GM19043 (cell line): ENCODE results near the gene RNF130.
"Not testable (repeated sequence)": the region's sequence is repeated elsewhere in the genome, so short reads cannot be mapped to it uniquely, and the experiment has no call there.

Source experiments
- ATAC-seq: cut with Tn5 transposase; IDR thresholded peaks from one replicate; pipeline ENCODE4 v1.9.1; 2021; ENCODE audit warnings: low read depth; ENCODE audit not compliant: unreplicated experiment

Gene RNF130

DNA sequence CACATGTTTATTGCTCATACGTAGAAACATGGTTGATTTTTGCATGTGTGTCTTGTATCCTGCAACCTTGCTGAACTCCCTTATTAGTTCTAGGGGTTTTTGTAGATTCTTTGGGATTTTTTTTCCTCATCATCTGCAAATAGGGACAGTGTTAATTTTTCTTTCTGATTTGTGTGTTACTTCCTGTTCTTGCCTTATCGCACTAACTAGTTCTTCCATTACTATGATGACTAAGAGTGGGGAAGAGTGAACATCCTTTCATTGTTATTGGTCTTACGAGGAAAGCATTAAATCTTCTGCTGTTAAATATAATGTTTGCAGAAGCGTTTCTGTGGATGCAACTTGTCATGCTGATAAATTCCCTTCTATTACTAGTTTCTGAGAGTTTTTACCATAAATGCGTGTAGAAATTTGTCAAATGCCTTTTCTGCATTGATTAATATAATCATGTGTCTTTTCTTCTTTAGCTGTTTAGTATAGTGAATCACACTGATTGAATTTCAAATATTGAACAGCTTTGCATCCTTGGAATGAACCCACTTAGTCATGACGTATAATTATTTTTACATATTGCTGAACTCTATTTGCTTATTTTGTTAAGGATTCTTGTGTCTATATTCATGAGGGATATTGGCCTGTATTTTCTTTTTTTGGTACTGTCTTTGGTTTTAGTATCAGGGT, 32.1 kb upstream of the RNF130 start:
- ATAC-seq: no peak

DNA sequence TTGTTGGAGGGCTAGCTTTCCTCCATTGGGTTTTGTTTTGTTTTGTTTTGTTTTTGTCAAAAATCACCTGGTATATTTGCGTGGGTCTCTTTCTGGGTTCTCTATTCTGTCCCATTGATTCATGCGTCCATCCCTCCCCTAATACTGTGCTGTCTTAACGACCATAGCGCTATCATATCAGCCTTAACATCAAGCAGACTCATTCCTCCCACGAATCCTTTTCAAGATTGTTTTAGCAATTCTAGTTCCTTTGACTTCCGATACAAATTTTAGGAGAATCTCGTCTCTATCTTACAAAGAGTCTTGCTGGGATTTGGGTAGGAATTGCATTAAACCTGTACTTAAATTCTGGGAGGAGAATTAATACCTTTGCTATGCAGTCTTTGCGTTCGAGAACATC, 31.1 kb upstream of the RNF130 start:
- no peak for ATAC-seq

DNA sequence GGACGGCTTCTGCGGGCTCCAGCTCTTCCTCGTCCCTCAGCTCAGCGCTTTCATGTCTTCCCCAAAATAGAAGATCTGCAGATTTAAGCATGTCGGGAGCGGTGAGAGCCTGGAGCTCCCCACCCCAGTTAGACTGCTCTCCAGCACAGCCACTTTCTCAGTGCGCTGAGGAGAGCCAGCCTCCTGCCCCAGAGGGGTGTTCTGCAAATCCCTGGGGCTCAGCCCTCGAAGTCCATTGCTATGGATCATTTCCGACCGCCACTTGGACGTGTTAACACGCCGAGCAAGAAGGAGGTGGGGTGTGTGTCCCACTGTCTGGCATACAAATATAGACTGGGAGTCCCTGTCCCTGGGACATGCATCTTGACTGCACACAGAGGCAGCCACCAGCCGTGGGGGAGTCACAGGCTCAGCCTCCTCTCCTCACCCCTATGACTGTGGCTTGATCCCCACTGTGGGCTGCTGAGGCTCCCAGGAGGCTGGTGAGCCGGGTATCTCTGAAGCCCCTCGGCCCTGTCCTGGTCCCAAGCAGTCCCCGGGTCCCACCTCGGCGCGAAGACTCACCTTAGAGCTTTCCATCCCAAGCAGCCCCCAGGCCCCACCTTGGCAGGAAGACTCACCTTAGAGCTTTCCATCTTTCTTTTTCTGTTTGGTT, 30.0 kb upstream of the RNF130 start:
- no peak for ATAC-seq

DNA sequence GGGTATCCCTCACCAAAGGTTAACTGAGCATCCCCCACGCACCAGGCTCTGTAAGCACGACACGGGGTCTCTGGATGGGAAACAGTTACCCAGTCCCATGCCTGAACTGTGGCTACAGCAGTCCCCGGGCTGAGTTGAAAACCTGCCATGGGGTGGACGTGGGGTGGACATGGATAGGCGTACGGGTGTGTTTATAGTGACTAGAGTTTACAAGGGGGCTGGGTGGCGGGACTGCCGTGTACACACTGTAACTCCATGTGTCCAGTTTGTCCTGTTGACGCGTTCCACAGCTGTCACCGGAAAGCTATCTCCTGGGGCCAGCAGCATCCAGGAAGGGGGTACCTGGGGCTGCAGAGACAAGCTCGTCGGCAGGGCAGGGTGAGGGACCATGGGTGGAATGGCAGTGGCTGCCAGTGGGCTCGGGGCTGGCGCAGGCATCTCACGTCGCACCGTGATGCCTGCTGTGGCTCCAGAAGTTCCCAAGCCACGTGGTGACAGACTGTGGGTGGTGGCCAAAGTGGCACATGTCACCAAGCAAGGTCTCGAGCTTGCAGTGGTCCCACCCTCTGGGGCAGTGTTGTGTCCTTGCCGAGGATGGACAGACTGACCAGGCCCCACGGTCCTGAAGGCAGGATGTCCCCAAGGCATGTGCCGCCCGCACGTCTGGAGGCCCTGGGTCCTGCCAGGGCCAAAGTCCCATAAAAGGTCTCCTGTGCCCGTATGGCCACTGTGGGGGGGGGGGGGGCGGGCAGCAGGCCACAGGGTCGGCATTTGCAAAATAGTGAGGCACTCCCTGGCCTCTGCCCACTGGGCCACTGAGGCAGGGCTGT, 29.3 kb upstream of the RNF130 start:
- ATAC-seq: no peak

DNA sequence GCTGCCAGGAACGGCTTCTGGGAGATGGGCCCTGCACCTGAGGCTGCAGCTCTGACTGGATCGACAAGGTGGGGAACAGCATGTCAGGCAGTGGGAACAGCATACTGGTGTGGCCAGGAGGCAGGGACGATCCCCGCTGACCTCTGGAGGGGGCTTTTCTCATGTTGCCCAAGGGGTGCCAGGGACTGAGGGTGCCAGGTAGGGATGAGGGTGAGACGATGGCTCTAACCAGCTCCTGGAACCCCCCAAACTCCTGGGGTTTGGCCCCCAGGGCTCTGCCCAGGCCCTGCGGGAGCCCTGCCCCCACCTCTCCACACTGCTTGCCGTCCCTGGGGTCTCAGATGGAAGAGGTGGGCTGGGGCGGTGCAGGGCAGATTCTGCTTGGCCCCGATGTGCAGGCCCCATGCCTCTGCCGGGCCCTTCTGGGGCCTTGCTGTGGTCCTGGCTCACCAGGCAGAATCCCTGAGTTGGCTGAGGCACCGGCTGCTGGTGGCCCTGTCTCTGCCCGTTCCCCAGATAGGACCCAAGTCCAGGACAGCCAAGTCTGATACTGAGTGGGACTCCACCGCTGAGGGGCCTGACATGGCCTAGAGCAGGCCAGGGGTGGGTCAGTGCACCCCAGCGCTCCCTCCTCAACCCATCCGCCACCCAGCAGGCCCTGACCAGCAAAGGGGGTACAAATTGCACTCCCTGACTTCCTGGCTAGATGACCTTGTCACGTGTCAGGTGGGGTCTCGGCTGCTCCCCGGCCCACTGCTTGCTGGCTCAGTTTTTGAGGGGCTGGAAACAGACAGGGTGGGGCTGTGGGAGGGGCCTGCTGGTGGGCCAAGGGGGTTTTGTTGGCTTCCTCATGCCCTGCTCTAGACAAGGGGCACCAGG, 28.4 kb upstream of the RNF130 start:
- no peak for ATAC-seq

DNA sequence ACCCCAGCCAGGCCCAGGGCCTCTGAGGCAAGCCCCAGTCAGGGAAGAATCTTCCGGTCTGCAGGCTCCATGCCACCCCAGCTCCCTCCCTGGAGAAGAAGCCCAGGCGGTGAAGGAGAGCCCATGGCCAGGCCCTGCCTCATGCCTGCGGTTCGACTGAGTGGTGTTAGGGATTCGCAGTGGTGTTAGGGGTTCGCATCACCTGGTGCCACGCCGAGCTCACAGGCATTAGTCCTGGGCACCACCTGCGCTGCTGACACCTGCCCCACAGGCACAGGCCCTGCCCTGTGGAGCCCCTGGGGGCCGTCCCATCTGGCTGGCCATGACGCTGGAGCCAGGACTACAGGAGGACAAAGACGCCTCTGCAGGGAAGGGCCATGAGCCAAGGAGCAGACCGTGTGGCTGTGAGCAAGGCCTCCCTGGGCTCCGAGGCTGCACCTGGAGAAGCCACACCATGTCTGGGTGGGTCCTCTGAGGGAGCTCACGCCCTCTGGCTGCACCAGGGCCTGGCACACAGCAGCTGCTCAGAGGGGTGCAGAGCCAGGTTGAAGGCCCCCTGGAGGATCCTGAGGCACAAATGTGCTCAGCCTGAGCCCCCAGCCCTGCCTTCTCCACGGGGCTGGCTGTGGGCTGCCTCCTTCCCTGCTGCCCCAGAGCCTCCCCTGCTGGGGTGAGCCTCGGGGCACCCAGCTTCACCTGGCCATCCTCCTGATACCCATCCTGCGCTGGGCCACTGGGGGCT, 27.6 kb upstream of the RNF130 start:
- no peak for ATAC-seq

DNA sequence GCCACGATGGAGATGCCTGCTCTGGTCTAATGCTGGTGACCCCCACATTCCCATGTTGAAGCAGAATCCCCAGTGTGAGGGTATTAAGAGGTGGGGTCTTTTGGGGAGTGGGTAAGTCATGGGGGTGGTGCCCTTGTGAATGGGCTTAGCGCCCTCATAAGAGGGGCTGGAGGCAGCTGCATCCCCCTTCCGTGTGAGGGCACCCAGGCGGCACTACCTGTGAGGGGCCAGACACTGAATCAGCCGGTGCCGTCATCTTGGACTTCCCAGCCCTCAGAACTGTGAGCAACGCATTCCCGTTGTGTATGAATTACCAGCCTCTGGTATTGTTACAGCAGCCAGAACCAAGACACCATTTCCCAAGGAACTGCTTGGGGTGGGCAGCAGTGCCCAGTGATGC, 27.0 kb upstream of the RNF130 start:
- ATAC-seq: no peak

DNA sequence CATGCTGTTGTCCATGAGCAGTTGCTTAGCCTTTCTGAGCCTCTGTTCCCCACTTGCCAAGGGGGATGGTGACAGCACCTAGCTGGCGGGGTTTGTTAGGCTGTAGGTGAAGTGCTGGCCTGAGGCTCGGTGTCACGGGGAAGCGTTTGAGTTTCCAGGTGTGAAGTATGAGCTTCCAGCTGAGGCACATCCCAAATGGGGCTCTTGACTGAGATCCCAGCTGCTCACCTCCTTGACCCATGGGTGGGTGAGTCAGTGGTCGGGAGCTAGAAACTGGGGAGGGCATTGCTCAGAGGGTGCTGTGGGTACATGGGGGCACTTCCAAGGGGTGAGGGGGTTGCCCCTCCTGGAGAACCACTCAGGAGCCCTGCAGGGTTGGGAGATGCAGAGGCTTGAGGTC, 26.4 kb upstream of the RNF130 start:
- ATAC-seq: no peak

DNA sequence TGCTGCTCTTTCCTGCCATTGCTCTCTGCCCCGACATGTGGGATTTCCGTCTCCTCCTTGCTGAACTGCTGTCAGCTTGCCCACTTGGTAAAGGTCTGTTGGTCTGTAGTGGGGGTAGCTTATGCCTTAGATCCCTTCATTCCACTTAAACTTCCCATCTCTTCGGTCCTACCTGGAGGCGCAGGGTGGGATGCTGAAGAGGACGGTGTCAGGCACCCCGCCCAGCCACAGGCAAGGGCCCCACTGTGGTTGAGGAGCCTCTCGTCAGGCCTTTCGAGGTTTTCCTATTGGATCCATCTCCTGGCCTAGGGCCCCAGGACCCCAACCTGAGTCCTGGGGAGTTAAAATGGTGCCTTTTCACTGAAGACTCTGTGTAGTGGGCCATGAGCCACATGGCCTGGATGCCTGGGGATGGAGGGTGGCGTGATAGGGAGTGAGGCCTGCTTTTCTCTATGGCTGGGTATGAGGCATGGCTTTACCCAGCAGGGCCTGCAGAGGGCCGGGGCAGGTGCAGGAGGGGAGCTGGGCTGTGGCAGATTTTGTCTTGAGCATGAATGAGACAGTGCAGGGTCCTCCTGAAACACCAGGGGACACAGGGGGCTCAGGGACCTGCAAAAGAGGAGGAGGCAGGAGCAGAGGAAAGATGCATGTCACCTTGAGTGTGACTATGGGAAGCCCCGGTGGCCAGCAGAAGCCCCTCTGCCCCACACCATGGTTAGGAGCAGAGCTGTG, 25.8 kb upstream of the RNF130 start:
- no peak for ATAC-seq

DNA sequence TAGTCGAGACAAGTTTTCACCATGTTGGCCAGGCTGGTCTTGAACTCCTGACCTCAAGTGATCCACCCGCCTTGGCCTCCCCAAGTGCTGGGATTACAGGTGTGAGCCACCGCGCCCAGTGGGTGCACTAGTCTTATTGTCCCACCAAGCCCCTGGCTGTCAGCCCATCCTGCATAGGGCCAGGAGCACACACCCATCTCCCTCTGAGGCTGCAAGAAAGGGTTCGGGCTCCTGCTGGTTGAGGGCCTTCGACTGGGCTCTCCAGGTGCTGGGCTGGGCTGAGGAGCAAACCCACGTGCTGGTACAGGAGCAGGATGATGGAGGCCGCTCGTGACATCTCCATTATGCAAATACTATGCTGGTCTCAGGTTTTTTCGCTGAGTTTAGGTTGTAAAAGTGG, 25.1 kb upstream of the RNF130 start:
- no peak for ATAC-seq

DNA sequence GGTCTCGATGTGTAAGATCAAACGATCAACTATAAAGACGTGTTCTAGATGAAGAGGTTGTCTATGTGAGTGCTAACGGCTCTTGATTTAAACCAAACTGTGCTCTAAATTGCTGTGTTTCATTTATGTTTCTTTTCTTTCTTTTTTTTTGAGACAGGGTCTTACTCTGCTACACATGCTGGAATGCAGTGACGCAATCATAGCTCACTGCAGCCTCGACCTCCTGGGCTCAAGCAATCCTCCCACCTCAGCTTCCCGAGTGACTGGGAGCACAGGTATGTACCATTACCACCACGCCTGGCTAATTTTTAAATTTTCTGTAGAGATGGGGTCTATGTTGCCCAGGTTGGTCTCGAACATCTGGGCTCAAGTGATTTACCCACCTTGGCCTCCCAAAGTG, 24.0 kb upstream of the RNF130 start:
- ATAC-seq: no peak

DNA sequence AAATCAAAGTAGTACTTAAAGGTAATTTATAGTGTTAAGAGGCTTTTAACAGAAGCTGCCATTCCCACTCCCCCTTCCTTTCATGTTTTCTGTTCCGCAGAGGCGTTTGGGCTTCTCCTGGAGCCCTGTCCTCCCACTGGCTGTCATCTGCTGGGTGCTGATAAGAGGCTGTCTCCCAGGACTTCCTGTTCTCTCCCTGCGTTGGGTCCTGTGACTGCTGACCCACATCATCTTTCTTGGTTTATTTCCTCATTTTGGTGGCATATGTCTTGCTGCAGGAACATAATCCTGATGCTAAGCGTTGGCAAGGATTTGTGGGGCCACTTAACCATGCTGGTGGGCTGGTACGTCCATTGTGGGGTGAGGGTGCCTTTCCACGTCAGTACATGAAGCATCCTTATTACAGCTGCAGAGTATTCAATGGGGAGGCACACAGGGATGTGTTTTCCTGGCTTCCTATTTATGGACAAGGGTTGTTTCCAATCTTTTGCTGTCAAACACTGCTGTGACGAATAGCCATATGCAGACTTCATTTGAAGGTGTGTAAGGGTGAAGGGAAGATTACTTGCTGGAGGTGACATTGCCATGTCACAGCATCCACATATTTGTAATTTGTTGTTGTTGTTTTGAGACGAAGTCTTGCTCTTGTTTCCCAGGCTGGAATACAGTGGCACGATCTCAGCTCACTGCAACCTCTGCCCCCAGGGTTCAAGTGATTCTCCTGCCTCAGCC, 22.3 kb upstream of the RNF130 start:
- no peak for ATAC-seq

DNA sequence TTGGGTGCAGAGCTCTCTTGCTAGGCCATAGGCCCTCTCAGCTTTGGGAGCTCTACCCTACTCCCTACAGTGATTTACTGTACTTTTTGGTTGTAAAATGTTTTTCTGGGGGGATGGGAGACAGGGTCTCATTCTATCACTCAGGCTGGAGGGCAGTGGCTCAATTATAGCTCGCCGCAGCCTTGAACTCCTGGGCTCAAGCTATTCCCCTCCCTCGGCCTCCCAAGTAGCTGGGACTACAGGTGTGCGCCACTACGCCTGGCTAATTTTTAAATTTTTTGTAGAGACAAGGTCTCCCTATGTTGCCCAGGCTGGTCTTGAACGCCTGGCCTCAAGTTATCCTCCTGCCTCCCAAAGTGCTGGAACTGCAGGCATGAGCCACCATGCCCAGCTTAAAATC, 21.7 kb upstream of the RNF130 start:
- no peak for ATAC-seq

DNA sequence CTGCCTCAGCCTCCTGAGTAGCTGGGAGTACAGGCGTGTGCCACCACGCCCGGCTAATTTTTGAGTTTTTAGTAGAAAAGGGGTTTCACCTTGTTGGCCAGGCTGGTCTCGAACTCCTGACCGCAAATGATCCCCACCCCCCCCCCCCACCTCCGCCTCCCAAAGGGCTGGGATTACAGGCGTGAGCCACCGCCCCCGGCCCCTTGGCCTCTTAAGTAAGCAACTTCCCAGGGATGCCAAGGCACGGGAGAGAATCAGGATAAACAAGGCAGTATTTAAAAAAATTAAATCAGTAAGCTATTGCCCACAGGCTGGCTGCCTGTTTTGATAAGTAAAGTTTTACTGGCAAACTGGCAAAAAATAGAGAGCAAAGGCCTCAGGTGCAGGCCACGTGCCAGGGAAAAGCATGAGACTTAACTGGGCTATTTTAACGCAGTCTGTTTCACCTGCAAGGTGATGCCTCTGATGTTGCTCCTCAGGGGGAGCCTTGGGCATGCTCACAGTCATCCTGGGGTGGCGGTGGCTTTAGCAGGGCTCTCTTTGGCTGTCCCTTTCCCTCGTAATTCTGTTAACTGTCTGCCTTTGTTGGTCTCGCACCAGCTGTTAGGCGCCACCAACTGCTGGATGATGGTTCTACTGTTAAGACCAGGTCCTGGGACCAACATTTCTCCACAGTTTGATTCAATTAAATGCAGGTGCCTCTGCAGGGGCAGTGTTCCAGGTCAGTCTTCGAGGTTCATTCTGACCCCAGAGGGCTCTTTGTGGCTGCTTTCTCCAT, 19.4 kb upstream of the RNF130 start:
- no peak for ATAC-seq

DNA sequence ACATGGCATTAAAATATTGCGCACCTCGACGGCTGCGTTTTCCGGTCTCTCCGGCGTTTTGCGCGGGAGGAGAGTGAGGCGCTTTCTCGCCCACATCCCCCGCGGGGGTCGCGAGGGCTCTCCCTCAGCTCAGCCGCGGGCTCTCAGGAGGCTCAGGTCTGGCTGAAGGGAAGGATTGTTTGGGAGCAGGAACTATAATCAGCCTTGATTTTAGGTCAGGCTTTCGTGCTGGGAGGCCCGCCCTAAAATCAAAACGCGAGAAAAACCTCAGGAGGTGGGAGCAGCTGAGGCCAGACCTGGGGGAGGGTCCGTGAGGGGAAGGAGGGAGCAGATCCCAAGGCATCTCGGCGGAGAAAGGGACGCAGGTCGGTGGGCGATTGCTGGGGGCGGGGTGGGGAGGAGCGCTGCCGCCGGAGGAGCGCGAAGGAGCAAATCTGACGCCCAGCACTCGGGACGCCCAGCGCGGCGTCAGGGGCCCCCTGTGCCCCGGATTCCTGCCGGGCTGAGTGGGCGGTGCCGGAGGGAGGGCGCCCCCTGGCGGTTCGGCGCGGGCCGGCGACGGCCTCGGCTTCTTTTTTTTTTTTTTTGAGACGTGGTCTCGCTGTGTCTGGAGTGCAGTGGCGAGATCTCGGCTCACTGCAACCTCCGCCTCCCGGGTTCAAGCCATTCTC, 18.7 kb upstream of the RNF130 start:
- no peak for ATAC-seq

DNA sequence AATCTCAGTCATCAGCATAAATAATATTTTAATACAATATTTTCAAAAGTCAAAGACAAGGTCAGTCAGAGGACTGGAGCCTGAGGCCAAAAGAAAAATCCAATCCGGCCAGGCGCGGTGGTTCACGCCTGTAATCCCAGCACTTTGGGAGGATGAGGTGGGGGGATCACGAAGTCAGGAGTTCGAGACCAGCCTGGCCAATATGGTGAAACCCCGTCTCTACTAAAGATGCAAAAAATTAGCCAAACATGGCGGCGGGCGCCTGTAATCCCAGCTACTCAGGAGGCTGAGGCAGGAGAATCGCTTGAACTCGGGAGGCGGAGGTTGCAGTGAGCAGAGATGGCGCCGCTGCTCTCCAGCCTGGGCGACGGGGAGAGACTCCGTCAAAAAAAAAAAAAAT, 18.1 kb upstream of the RNF130 start:
- not testable (repeated sequence) for ATAC-seq

DNA sequence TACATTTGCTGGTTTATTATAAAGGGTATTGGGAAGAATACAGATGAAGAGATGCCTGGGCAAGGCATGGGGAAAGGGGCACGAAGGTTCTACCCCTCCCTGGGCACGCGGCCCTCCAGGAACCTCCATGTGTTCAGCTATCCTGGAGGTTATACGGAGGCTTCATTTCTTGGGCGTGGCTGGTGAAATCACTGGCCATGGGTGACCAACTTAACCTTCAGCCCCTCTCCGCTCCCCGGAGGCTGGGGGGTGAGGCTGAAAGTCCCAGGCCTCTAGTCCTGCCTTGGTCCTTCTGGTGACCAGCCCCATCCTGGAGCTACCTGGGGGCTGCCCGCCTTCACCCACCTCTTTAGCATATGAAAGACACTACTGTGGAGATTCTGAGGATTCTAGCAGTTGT, 17.0 kb upstream of the RNF130 start:
- ATAC-seq: no peak
